22Rv1 (cell line): ENCODE measurements around the gene DHRS12.

Source experiments
- CTCF ChIP-seq: fragments of 450-650 bp; IDR thresholded peaks from 2 replicates; pipeline ENCODE4 v1.5.1; 2017; ENCODE audit warnings: mild to moderate bottlenecking
- ZFX ChIP-seq: fragments of 450-650 bp; IDR thresholded peaks from 2 replicates; pipeline ENCODE4 v1.6.1; 2017; ENCODE audit warnings: antibody characterized with exemption, borderline replicate concordance

GRCh38 chr13:51776179-51776578, 27.8 kb downstream of the DHRS12 start:
- TF ChIP-seq CTCF (no peak), ZFX (no peak)
